Measurements from ENCODE around the gene SLC9B2.

SLC9B2 gene

GRCh38 chr4:103030791-103031190 is 45.8 kb downstream of the SLC9B2 start:
- no peaks in the 10 kb centered on the region for H3K36me3 ChIP-seq (ENCODE audit: control insufficient read depth, insufficient read depth, low read length)
- no peak overlapping the region for H3K27ac ChIP-seq (ENCODE audit: low read depth, low read length)
- H3K4me3 ChIP-seq (ENCODE audit: low read length) = no peak overlapping the region
- no peak overlapping the region for H3K9ac ChIP-seq (ENCODE audit: low read length)
- no peaks in the 10 kb centered on the region for H3K27me3 ChIP-seq (ENCODE audit: control insufficient read depth, insufficient read depth, low read length)
- H3K4me1 ChIP-seq (ENCODE audit: control insufficient read depth, insufficient read depth, low read length) = no peaks in the 10 kb centered on the region

- Histone ChIP-seq H3K9ac (ENCODE audit: low read length) (no peak overlapping the region), H3K4me1 (ENCODE audit: control insufficient read depth, insufficient read depth, low read length) (no peaks in the 10 kb centered on the region), H3K36me3 (ENCODE audit: control insufficient read depth, insufficient read depth, low read length) (no peaks in the 10 kb centered on the region), H3K27ac (ENCODE audit: low read depth, low read length) (no peak overlapping the region), H3K4me3 (ENCODE audit: low read length) (no peak overlapping the region), H3K27me3 (ENCODE audit: control insufficient read depth, insufficient read depth, low read length) (no peaks in the 10 kb centered on the region)
These were observed 47.3 kb downstream of the SLC9B2 start for GRCh38 chr4:103029300-103029699.

DNA sequence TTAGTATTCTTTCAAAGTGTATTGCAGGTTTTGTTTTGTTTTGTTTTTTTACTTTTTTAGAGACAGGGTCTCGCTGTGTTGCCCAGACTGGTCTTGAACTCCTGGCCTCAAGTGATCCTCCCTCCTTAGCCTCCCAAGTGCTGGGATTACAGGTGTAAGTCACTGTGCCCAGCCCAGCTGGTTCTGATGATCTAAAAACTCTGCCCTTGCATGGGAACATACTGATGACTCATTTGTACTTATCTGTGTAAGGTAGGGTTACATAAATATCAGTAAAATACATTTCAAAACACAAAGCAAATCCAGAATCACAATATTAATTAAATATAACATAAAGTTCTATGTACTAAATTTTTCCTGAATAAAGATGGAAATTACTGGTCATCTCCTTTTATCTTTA is 49.7 kb downstream of the SLC9B2 start:
- H3K27me3 ChIP-seq (ENCODE audit: control insufficient read depth, insufficient read depth, low read length) = no peaks in the 10 kb centered on the region
- H3K4me1 ChIP-seq (ENCODE audit: control insufficient read depth, insufficient read depth, low read length) = no peaks in the 10 kb centered on the region
- no peaks in the 10 kb centered on the region for H3K36me3 ChIP-seq (ENCODE audit: control insufficient read depth, insufficient read depth, low read length)
- H3K27ac ChIP-seq (ENCODE audit: low read depth, low read length) = no peak overlapping the region
- no peak overlapping the region for H3K9ac ChIP-seq (ENCODE audit: low read length)
- no peak overlapping the region for H3K4me3 ChIP-seq (ENCODE audit: low read length)

- no peak overlapping the region for H3K27ac ChIP-seq (ENCODE audit: low read depth, low read length)
- H3K27me3 ChIP-seq (ENCODE audit: control insufficient read depth, insufficient read depth, low read length) = no peaks in the 10 kb centered on the region
- H3K4me1 ChIP-seq (ENCODE audit: control insufficient read depth, insufficient read depth, low read length) = no peaks in the 10 kb centered on the region
- H3K36me3 ChIP-seq (ENCODE audit: control insufficient read depth, insufficient read depth, low read length) = no peaks in the 10 kb centered on the region
- no peak overlapping the region for H3K9ac ChIP-seq (ENCODE audit: low read length)
- no peak overlapping the region for H3K4me3 ChIP-seq (ENCODE audit: low read length)
These were observed 51.6 kb downstream of the SLC9B2 start for GRCh38 chr4:103024996-103025395.

- no peaks in the 10 kb centered on the region for H3K36me3 ChIP-seq (ENCODE audit: control insufficient read depth, insufficient read depth, low read length)
- no peak overlapping the region for H3K4me3 ChIP-seq (ENCODE audit: low read length)
- no peak overlapping the region for H3K9ac ChIP-seq (ENCODE audit: low read length)
- no peaks in the 10 kb centered on the region for H3K27me3 ChIP-seq (ENCODE audit: control insufficient read depth, insufficient read depth, low read length)
- H3K27ac ChIP-seq (ENCODE audit: low read depth, low read length) = no peak overlapping the region
- peaks cover 5% of the 10 kb centered on the region for H3K4me1 ChIP-seq (ENCODE audit: control insufficient read depth, insufficient read depth, low read length)
These were observed 55.4 kb downstream of the SLC9B2 start for GRCh38 chr4:103021120-103021519.

DNA sequence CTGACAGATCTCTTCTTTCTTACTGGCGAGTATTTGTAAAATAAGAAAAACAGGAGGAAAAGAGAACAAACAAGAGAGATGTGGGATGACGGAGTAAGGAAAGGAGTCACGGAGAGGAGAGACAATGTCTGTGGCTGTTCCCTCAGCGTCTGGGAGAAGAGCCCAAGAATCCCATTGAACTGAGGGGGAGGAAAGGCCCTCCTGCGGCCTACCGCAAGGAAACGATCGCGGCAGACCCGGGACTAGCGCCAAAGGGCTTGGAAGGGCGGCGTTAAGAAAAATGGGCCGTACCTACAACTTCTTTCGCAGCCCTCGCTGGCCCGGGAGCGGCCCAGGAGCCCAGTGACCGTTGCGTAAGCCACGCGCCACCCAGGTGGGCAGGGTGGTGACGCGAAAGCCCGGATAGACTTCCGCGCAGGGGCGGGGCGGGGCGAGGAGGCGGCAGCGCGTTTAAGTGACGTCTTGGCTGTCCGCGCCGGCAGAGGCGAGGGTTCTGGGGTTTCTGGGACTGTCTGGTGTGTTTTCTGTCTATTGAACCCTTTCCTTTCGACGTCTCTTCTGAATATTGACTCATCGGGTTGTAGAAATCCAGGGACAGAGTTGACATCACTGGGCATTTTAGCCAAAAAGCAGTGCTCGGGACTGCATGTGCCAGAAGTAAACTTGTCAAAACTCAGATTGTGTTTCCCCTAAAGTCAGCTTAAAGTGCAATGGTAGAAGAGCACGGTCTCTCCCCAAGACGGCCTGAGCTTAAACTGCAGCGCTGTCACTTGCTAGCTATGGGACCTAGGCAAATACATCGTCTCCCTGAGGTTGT is 57.0 kb downstream of the SLC9B2 start, which contains the start of gene SLC9B1:
SLC9B1 (minus strand) TSS at position 398 of the 817 bp plus-strand sequence. CDS start 27,994 bp downstream, outside the sequence.
- H3K4me3 ChIP-seq (ENCODE audit: low read length) = peak within 1 kb of the TSS; percentile 66
- peaks cover 5% of the 10 kb centered on the region for H3K4me1 ChIP-seq (ENCODE audit: control insufficient read depth, insufficient read depth, low read length)
- no peaks in the 10 kb centered on the region for H3K36me3 ChIP-seq (ENCODE audit: control insufficient read depth, insufficient read depth, low read length)
- H3K9ac ChIP-seq (ENCODE audit: low read length) = peak within 1 kb of the TSS; percentile 60
- H3K27ac ChIP-seq (ENCODE audit: low read depth, low read length) = peak within 1 kb of the TSS; percentile 93
- no peaks in the 10 kb centered on the region for H3K27me3 ChIP-seq (ENCODE audit: control insufficient read depth, insufficient read depth, low read length)

DNA sequence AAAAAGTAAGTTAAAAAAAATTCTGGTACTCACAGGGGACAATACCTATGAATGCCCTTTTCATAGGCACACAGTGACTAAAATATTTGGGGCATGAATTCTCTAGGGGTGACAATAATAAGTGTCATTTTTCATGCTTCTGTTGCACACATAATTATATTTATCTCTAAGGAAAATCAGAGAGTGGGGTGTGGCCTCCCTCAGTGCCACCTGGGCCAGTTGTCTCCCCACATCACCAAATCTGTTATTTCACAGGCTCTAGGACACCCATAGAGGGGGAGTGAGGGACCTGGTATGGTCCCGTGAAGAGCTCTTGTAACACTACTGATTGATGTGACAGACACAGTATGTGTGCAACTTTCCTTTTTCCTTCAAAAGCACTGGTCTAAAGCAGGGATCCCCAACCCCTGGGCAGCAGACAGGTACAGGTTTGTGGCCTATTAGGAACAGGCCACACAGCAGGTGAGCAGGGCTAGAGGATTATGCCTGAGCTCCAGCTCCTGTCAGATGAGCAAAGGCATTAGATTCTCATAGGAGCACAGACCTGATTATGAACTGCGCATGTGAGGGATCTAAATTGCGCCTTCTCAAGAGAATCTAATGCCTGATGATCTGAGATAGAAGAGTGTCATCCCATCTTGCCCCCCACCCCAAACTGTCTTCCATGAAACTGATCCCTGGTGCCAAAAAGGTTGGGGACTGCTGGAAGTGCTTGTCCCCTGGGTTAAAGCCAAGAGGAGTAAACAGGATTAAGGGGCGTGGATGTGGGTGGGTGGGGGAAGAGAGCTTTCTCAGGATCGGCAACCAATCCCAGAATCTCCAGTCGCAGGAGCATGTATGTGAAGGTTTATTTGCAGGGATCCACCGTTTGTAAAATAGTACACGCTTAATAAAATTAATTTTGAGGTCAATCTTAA is 57.9 kb downstream of the SLC9B2 start:
- Histone ChIP-seq H3K4me1 (ENCODE audit: control insufficient read depth, insufficient read depth, low read length) (peaks cover 5% of the 10 kb centered on the region), H3K27ac (ENCODE audit: low read depth, low read length) (peak overlapping the region; percentile 93), H3K9ac (ENCODE audit: low read length) (peak overlapping the region; percentile 29), H3K4me3 (ENCODE audit: low read length) (peak overlapping the region; percentile 66), H3K36me3 (ENCODE audit: control insufficient read depth, insufficient read depth, low read length) (no peaks in the 10 kb centered on the region), H3K27me3 (ENCODE audit: control insufficient read depth, insufficient read depth, low read length) (no peaks in the 10 kb centered on the region)

- Histone ChIP-seq H3K4me1 (ENCODE audit: control insufficient read depth, insufficient read depth, low read length) (peaks cover 12% of the 10 kb centered on the region), H3K27ac (ENCODE audit: low read depth, low read length) (peak overlapping the region; percentile 64), H3K27me3 (ENCODE audit: control insufficient read depth, insufficient read depth, low read length) (no peaks in the 10 kb centered on the region), H3K36me3 (ENCODE audit: control insufficient read depth, insufficient read depth, low read length) (no peaks in the 10 kb centered on the region), H3K4me3 (ENCODE audit: low read length) (no peak overlapping the region), H3K9ac (ENCODE audit: low read length) (no peak overlapping the region)
These were observed 64.0 kb downstream of the SLC9B2 start for GRCh38 chr4:103012551-103012950.

GRCh38 chr4:103012060-103012459 is 64.5 kb downstream of the SLC9B2 start:
- no peak overlapping the region for H3K9ac ChIP-seq (ENCODE audit: low read length)
- H3K27ac ChIP-seq (ENCODE audit: low read depth, low read length) = peak overlapping the region; percentile 64
- no peaks in the 10 kb centered on the region for H3K27me3 ChIP-seq (ENCODE audit: control insufficient read depth, insufficient read depth, low read length)
- peaks cover 12% of the 10 kb centered on the region for H3K4me1 ChIP-seq (ENCODE audit: control insufficient read depth, insufficient read depth, low read length)
- H3K36me3 ChIP-seq (ENCODE audit: control insufficient read depth, insufficient read depth, low read length) = no peaks in the 10 kb centered on the region
- no peak overlapping the region for H3K4me3 ChIP-seq (ENCODE audit: low read length)

GRCh38 chr4:103011378-103012025 is 65.1 kb downstream of the SLC9B2 start:
- H3K36me3 ChIP-seq (ENCODE audit: control insufficient read depth, insufficient read depth, low read length) = no peaks in the 10 kb centered on the region
- no peak overlapping the region for H3K9ac ChIP-seq (ENCODE audit: low read length)
- no peaks in the 10 kb centered on the region for H3K27me3 ChIP-seq (ENCODE audit: control insufficient read depth, insufficient read depth, low read length)
- H3K4me3 ChIP-seq (ENCODE audit: low read length) = no peak overlapping the region
- H3K27ac ChIP-seq (ENCODE audit: low read depth, low read length) = peak overlapping the region; percentile 64
- peaks cover 12% of the 10 kb centered on the region for H3K4me1 ChIP-seq (ENCODE audit: control insufficient read depth, insufficient read depth, low read length)

GRCh38 chr4:103010804-103011203 is 65.8 kb downstream of the SLC9B2 start:
- no peak overlapping the region for H3K27ac ChIP-seq (ENCODE audit: low read depth, low read length)

More at GRCh38 chr4:103010804-103011203, 65.8 kb downstream of the SLC9B2 start:
- peaks cover 12% of the 10 kb centered on the region for H3K4me1 ChIP-seq (ENCODE audit: control insufficient read depth, insufficient read depth, low read length)
- H3K27me3 ChIP-seq (ENCODE audit: control insufficient read depth, insufficient read depth, low read length) = no peaks in the 10 kb centered on the region
- H3K36me3 ChIP-seq (ENCODE audit: control insufficient read depth, insufficient read depth, low read length) = no peaks in the 10 kb centered on the region
- no peak overlapping the region for H3K4me3 ChIP-seq (ENCODE audit: low read length)
- no peak overlapping the region for H3K9ac ChIP-seq (ENCODE audit: low read length)
